Heart right ventricle (tissue), 16 donors: ENCODE data around the gene ETS1. TPM values are rescaled to one million over a fixed set of nuclear protein-coding genes. Genes with fewer than 3 reads are reported as not detected.
"Not testable (repeated sequence)": the region's sequence is repeated elsewhere in the genome, so short reads cannot be mapped to it uniquely, and the experiment has no call there.

Experiments
- ATAC-seq, 8 donors: fragments of 200-7000 bp; cut with Tn5 transposase; one replicate each; pipeline ENCODE4 v1.9.1; 2020; ENCODE audit warnings: mild to moderate bottlenecking in 8 of 8, moderate library complexity in 8 of 8, moderate number of reproducible peaks in 1 of 8
- DNase-seq, 2 donors: peaks; one replicate each; pipeline ENCODE4 v3.0.0-alpha.2; 2020
- H3K27ac ChIP-seq, 10 donors: fragments of 200-600 bp; sonication (generic) in 2 of 10; one replicate each; pipeline versions ENCODE4 v1.5.0 to v1.8.0; 2020 to 2022; ENCODE audit warnings: mild to moderate bottlenecking in 3 of 10
- H3K27me3 ChIP-seq, 7 donors: fragments of 200-600 bp; one replicate each; pipeline ENCODE4 v1.8.0; 2021 to 2022; ENCODE audit warnings: mild to moderate bottlenecking in 2 of 7
- H3K36me3 ChIP-seq, 9 donors: fragments of 200-600 bp; sonication (generic) in 1 of 9; one replicate each; pipeline versions ENCODE4 v1.5.0 to v1.8.0; 2020 to 2022; ENCODE audit warnings: mild to moderate bottlenecking in 2 of 9
- H3K4me1 ChIP-seq, 9 donors: fragments of 200-600 bp; sonication (generic) in 1 of 9; one replicate each; pipeline versions ENCODE4 v1.5.0 to v1.8.0; 2020 to 2022; ENCODE audit warnings: mild to moderate bottlenecking in 4 of 9
- H3K4me3 ChIP-seq, 10 donors: fragments of 200-600 bp; sonication (generic) in 2 of 10; one replicate each; pipeline versions ENCODE4 v1.5.0 to v1.8.0; 2020 to 2022; ENCODE audit warnings: mild to moderate bottlenecking in 7 of 10, moderate library complexity in 2 of 10
- H3K9me3 ChIP-seq, 11 donors: fragments of 200-600 bp in 10 of 11; sonication (generic) in 2 of 11; one replicate each; pipeline versions ENCODE4 v1.5.0 to v1.8.0; 2013 to 2022; ENCODE audit warnings: mild to moderate bottlenecking in 2 of 11, control low read depth in 1 of 11, moderate library complexity in 1 of 11
- WGBS, 2 donors: extraction: QIAGEN DNeasy Blood & Tissue Kit; methylation state at CpG; one replicate each; pipeline ENCODE4 v1.1.7; 2013; ENCODE audit warnings: inconsistent platforms in 1 of 2; 5-methylcytosine and 5-hydroxymethylcytosine counted together
- intact Hi-C, 10 donors: fragments of 100-400 bp; cut with DNase I; formaldehyde crosslinking; loops; one replicate each; pipeline versions ENCODE4 v1.11.1 to v1.14.2; 2022
- polyA plus RNA-seq, 2 donors: library from polyadenylated mRNA; stranded (reverse); fragments of 200-250 nt; gene quantifications; one replicate each; pipeline ENCODE4 v1.2.3, GENCODE V29; 2013
- total RNA-seq, 10 donors: library from RNA; stranded (reverse); fragmentation: NEBNext Ultra II Directional in 3 of 10; extraction: Animal tissue kit (Norgen Biotek cat#: 25700) in 3 of 10; gene quantifications; one replicate each; pipeline versions ENCODE4 v1.2.1 to v1.2.4, GENCODE V29; 2021 to 2023
- TF ChIP-seq, protein P1 (sequence below), 9 donors: fragments of 200-600 bp; sonication (generic) in 2 of 9; IDR thresholded peaks; one replicate each; pipeline versions ENCODE4 v1.5.0 to v1.8.0; 2021 to 2022; ENCODE audit warnings: antibody characterized with exemption in 9 of 9, mild to moderate bottlenecking in 5 of 9, moderate library complexity in 1 of 9
- donor health status: Arrhythmogenic right ventricular cardiomyopathy.
- donor health status: ischemic (EF 13 %, LVEDD 7.1; RV severe dilation, severe dysfunction).
- donor health status: healthy with polysubstance abuse.
- donor health status: DM: no; HTN: yes; CAD: no.
- donor health status: DM: no; HTN: no; CAD: no.
- donor health status: ischemic (EF 25% LVEDD 6.9; RV normal size, moderate dysfunction).
- donor health status: ischemic (EF 25% LVEDD 5.7; RV mildly dilated, moderate dysfunction).
- donor health status: healthy.
- donor health status: DM: yes; HTN: yes; CAD: no.
- donor health status: Ischemic cardiomyopathy.
- donor health status: ischemic (EF 35%, LVEDD 5.7; RV mildly dilated, moderate dysfunction).
- donor health status: nonischemic (EF 11% LVEDD 7.7; RV severe dilation, severe dysfunction).
- donor health status: DM: yes; HTN: yes; CAD: no.
- donor health status: PGD.
- donor health status: ischemic (EF 29% LVEDD 5.4; RV normal size, mild dysfunction).
- donor health status: nonischemic (EF 23%, LVEDD 6.1; RV moderate dilation, normal function).

Gene ETS1
- total and polyA plus RNA-seq, 12 donors, result 21.3 to 93.4 (median 50.7) TPM

DNA sequence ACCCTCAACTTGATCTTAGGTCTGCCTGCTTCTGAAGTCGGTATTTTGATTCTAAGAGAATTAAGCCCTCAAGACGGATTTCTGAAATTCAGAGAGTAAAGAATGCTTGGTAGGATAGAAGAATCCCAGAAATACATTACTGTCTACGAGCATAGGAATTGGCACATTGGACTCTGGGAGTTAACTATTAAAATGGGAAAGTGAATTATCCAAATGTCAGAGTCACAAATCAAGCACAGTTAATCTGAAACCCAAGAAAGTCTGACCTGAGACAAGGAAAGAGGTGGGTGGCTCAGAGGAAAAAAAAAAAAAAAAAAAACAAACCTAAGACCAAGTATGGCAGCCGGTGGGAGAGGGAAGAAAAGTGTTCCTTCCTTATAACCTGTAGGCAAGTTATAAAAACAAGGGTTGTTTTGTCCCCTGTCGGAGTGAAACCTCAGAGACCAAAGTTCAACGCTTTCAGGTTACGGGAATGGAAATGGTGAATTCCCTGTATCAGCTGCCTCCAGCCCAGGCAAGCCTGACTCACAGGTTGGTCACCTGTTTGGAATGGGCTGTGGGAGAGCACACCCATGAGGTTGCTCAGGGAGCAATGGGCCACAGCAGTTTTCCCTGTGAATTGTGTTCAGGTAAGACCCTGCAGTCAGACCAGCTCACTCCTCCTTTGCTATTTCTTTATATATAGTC lies 139.0 kb downstream of the ETS1 start:
- intact Hi-C loops, result no loop called here
- Histone ChIP-seq H3K9me3 (peaks cover 0 to 10% (median 0%) of the 10 kb centered on the region in 11 donors), H3K36me3 (no peaks in the 10 kb centered on the region), H3K4me3 (no peak overlapping the region), H3K27ac (no peak overlapping the region), H3K27me3 (no peaks in the 10 kb centered on the region), H3K4me1 (peaks cover 0 to 24% (median 22%) of the 10 kb centered on the region in 9 donors)
- WGBS, 2 donors, result 96% methylated on average over 7 of the region's 7 CpGs
- ATAC-seq, result no peak
- no peak for DNase-seq
- TF ChIP-seq, protein P1, sequence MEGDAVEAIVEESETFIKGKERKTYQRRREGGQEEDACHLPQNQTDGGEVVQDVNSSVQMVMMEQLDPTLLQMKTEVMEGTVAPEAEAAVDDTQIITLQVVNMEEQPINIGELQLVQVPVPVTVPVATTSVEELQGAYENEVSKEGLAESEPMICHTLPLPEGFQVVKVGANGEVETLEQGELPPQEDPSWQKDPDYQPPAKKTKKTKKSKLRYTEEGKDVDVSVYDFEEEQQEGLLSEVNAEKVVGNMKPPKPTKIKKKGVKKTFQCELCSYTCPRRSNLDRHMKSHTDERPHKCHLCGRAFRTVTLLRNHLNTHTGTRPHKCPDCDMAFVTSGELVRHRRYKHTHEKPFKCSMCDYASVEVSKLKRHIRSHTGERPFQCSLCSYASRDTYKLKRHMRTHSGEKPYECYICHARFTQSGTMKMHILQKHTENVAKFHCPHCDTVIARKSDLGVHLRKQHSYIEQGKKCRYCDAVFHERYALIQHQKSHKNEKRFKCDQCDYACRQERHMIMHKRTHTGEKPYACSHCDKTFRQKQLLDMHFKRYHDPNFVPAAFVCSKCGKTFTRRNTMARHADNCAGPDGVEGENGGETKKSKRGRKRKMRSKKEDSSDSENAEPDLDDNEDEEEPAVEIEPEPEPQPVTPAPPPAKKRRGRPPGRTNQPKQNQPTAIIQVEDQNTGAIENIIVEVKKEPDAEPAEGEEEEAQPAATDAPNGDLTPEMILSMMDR (IDR thresholded peaks at IDR 0.05), result no peak

DNA sequence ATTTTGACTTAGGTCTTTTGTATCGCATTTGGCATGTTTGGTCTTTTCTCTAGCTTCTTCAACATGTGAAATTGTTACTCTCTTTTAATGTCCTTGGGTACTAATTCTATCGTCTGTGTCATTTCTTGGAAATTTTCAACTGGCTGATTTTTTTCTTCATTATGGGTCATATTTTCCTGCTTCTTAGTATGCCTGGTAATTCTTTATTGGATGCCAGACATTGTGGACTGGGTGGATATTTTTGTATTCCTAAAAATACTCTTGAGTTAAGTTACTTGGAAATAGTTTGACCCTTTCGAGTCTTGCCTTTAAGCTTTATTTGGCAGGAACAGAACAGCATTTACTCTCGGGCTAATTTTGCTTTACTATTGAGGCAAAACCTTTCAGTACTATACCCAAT lies 140.1 kb downstream of the ETS1 start:
- ATAC-seq, result no peak

DNA sequence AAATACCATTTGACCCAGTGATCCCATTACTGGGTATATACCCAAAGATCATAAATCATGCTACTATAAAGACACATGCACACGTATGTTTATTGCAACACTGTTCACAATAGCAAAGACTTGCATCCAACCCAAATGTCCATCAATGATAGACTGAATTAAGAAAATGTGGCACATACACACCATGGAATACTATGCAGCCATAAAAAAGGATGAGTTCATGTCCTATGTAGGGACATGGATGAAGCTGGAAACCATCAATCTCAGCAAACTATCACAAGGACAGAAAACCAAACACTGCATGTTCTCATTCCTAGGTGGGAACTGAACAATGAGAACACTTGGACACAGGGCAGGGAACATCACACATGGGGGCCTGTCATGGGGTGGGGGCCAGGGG lies 141.4 kb downstream of the ETS1 start:
- intact Hi-C loops, result not testable (repeated sequence)

More for the DNA sequence above, 140.1 kb downstream of the ETS1 start:
- Histone ChIP-seq H3K4me1 (peaks cover 0 to 13% (median 11%) of the 10 kb centered on the region in 9 donors), H3K36me3 (no peaks in the 10 kb centered on the region), H3K27ac (no peak overlapping the region), H3K4me3 (no peak overlapping the region), H3K27me3 (no peaks in the 10 kb centered on the region), H3K9me3 (peaks cover 0 to 10% (median 0%) of the 10 kb centered on the region in 11 donors)
- intact Hi-C loops, result no loop called here
- no peak for DNase-seq
- 62% methylated on average over 4 of the region's 4 CpGs for WGBS, 2 donors
- TF ChIP-seq, protein P1 (IDR thresholded peaks at IDR 0.05), result no peak

DNA sequence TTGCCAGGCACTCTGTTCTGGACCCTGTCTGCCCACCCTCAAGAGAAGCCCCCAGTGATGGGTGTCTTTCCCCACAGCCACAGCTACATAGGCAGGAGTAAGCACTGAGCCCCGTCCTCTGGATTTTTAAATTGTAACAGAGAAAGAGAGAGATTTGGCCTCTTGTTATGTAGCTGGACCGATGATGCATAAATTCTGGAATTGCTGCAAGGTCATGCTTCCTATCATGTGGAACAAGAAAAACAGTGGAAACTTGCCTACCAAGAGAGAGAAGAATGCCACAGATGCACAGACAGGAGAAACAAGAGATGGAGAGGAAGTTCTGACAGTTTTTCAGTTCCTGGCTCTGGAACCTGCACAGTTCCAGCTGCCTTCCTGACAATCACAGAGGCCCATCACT lies 150.2 kb downstream of the ETS1 start:
- ATAC-seq, result peak in 3 of 8 donors; percentile 28 to 51 (median 42)
- no peaks in the 10 kb centered on the region for H3K36me3 ChIP-seq
- peaks cover 0 to 6% (median 0%) of the 10 kb centered on the region in 9 donors for H3K4me1 ChIP-seq
- 59 to 68% methylated on average over 2 of the region's 2 CpGs for WGBS, 2 donors
- intact Hi-C loops, result no loop called here
- DNase-seq, result no peak
- H3K27ac ChIP-seq, result peak overlapping the region in 1 of 10 donors; percentile 37
- TF ChIP-seq, protein P1 (IDR thresholded peaks at IDR 0.05), result no peak
- H3K9me3 ChIP-seq, result peaks cover 0 to 6% (median 0%) of the 10 kb centered on the region in 11 donors
- H3K4me3 ChIP-seq, result no peak overlapping the region
- no peaks in the 10 kb centered on the region for H3K27me3 ChIP-seq

More for the DNA sequence above, 141.4 kb downstream of the ETS1 start:
- not testable (repeated sequence) for ATAC-seq, H3K4me1 ChIP-seq, DNase-seq, H3K4me3 ChIP-seq, H3K36me3 ChIP-seq, H3K27me3 ChIP-seq, H3K27ac ChIP-seq
- 97% methylated on average over 1 of the region's 1 CpG for WGBS, 2 donors
- H3K9me3 ChIP-seq, result peaks cover 0 to 10% (median 0%) of the 10 kb centered on the region in 11 donors

DNA sequence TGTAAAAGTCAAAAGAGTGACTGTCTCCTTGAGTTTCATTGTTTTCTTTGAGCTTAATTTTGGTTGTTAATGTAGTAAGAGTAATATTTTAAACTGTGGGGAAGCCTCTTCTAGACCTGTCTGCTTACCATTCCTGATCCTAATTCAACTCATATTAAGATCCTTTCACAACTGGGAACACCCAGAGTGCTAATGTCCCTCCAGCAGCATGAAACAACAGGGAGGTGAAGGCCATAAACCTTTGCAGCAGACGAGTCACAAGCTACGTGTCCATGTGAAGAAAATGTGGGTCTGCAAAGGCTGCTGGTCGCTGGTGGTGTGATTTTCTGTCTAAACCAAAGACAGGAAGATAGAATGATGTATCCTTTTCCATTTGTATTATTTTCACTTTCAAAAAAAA lies 152.5 kb downstream of the ETS1 start:
- H3K4me3 ChIP-seq, result no peak overlapping the region
- H3K4me1 ChIP-seq, result peaks cover 0 to 6% (median 0%) of the 10 kb centered on the region in 9 donors
- TF ChIP-seq, protein P1 (IDR thresholded peaks at IDR 0.05), result no peak
- H3K27me3 ChIP-seq, result no peaks in the 10 kb centered on the region
- no peak overlapping the region for H3K27ac ChIP-seq
- H3K9me3 ChIP-seq, result no peaks in the 10 kb centered on the region
- H3K36me3 ChIP-seq, result no peaks in the 10 kb centered on the region
- intact Hi-C loops, result no loop called here
- WGBS, 2 donors, result 92 to 93% methylated on average over 3 of the region's 3 CpGs
- ATAC-seq (no peak), DNase-seq (no peak)
